ENCODE measurements around the gene ADGRE1. TPM values are rescaled to one million over a fixed set of nuclear protein-coding genes. Genes with fewer than 3 reads are reported as not detected.

ADGRE1 gene
- total RNA-seq, 4 donors from 2014 or later, result 0.13 TPM; not detected in 3

DNA sequence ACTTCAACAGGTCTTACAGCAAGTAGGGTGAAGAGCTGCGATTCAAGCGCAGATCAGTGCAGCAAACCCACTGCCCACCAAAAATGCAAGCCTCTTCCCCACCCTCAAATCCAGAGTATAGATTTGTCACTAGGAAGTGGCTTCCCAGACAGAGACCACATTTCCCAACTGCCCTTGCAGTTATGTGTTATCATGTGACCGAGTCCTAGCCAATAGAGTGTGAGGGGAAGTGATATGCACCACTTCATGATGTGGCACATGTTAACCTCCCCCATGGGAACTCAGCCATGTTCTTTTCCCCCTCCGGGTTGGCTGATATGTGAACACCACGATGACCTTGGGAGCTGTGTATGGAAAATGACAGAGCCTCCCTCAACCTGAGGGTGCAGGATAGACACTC lies 83.1 kb downstream of the ADGRE1 start:
- H3K27ac ChIP-seq, result no peak overlapping the region
- no peaks in the 10 kb centered on the region for H3K36me3 ChIP-seq
- no peaks in the 10 kb centered on the region for H3K4me1 ChIP-seq
- WGBS, 2 donors (ENCODE audit: low coverage in 1 of 2), result 85 to 88% methylated on average over 2 to 4 of the region's 5 CpGs
- TF ChIP-seq POLR2A (IDR thresholded peaks at IDR 0.05) (no peak), EP300 (IDR thresholded peaks at IDR 0.05) (no peak), POLR2AphosphoS5 (IDR thresholded peaks at IDR 0.05) (no peak)
- TF ChIP-seq, protein P1, sequence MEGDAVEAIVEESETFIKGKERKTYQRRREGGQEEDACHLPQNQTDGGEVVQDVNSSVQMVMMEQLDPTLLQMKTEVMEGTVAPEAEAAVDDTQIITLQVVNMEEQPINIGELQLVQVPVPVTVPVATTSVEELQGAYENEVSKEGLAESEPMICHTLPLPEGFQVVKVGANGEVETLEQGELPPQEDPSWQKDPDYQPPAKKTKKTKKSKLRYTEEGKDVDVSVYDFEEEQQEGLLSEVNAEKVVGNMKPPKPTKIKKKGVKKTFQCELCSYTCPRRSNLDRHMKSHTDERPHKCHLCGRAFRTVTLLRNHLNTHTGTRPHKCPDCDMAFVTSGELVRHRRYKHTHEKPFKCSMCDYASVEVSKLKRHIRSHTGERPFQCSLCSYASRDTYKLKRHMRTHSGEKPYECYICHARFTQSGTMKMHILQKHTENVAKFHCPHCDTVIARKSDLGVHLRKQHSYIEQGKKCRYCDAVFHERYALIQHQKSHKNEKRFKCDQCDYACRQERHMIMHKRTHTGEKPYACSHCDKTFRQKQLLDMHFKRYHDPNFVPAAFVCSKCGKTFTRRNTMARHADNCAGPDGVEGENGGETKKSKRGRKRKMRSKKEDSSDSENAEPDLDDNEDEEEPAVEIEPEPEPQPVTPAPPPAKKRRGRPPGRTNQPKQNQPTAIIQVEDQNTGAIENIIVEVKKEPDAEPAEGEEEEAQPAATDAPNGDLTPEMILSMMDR (IDR thresholded peaks at IDR 0.05), result no peak
- H3K4me3 ChIP-seq, result no peak overlapping the region
- H3K9me3 ChIP-seq, result no peaks in the 10 kb centered on the region
- peaks cover 11% of the 10 kb centered on the region for H3K27me3 ChIP-seq
- no peak for ATAC-seq

DNA sequence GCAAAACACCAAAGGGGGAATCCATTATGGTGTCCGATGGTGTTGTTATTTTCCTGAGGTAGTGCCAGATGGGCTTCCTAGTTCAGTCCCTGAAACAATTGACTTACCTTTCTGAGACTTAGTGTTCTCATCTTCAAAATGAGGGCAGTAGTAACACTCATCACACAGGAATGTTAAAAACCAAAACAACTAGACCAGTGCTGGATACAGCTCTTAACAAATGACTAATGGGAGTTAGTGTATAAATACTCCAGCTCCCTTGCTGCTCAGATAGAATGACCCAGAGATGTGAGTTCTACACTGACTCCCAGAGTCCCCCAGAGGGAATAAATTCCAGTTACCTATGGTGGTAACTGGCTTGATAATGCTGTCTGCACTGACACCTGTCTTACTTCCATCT lies 84.0 kb downstream of the ADGRE1 start:
- Histone ChIP-seq H3K27me3 (peaks cover 14% of the 10 kb centered on the region), H3K9me3 (no peaks in the 10 kb centered on the region), H3K36me3 (no peaks in the 10 kb centered on the region), H3K4me3 (no peak overlapping the region), H3K4me1 (no peaks in the 10 kb centered on the region), H3K27ac (no peak overlapping the region)
- TF ChIP-seq EP300 (IDR thresholded peaks at IDR 0.05) (no peak), POLR2A (IDR thresholded peaks at IDR 0.05) (no peak), POLR2AphosphoS5 (IDR thresholded peaks at IDR 0.05) (no peak)
- TF ChIP-seq, protein P1 (IDR thresholded peaks at IDR 0.05), result no peak
- 67 to 100% methylated on average over 1 of the region's 1 CpG for WGBS, 2 donors (ENCODE audit: low coverage in 1 of 2)
- no peak for ATAC-seq

DNA sequence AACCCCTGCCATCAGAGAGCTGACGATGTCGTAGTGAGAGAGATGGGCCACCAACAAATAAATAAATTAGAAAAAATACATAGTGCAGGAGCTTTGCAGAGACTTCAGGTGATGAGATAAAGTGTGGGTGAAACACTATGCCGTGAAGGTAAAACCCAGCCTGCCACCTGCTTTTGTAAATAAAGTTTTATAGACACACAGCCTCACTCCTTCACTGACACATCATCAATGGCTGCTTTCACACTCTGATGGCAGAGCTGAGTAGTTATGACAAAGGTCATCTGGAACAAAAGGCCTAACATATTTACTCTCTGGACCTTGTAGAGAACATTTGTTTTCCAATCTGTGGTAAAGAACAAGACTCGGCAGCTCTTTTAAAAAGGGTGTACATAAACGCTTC lies 88.8 kb downstream of the ADGRE1 start:
- no peak for TF ChIP-seq POLR2AphosphoS5 (IDR thresholded peaks at IDR 0.05)
- TF ChIP-seq POLR2A (IDR thresholded peaks at IDR 0.05), result no peak
- TF ChIP-seq, protein P1 (IDR thresholded peaks at IDR 0.05), result no peak
- no peak for TF ChIP-seq EP300 (IDR thresholded peaks at IDR 0.05)
- WGBS, 2 donors (ENCODE audit: low coverage in 1 of 2), result 90 to 93% methylated on average over 2 to 5 of the region's 5 CpGs

DNA sequence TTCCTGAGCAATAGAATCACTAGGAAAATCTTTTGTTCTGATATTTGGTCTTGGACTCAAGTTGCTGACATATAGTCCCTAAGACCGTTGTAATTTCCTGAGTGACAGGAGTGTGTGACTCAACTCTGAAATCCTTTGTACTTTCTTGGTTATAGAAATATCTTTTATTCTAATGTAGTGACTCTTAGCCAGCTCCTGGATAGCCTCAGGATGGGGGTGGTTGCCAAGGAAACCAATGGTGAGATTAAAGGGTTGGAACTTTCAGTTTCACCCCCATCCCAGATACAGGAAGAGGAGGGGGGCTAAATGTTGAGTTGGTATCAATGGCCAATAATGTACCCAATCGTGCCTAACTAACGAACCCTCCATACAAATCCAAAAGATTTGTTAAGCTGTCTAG lies 92.0 kb downstream of the ADGRE1 start:
- no peak overlapping the region for H3K4me3 ChIP-seq
- H3K4me1 ChIP-seq, result no peaks in the 10 kb centered on the region
- 70 to 75% methylated on average over 2 to 3 of the region's 3 CpGs for WGBS, 2 donors (ENCODE audit: low coverage in 1 of 2)
- peaks cover 0 to 38% (median 0%) of the 10 kb centered on the region in 3 donors for H3K9me3 ChIP-seq
- ATAC-seq, result no peak
- no peaks in the 10 kb centered on the region for H3K36me3 ChIP-seq
- TF ChIP-seq EP300 (IDR thresholded peaks at IDR 0.05), result no peak
- no peak for TF ChIP-seq POLR2AphosphoS5 (IDR thresholded peaks at IDR 0.05)
- TF ChIP-seq, protein P1 (IDR thresholded peaks at IDR 0.05), result no peak
- TF ChIP-seq POLR2A (IDR thresholded peaks at IDR 0.05), result no peak
- no peak overlapping the region for H3K27ac ChIP-seq
- H3K27me3 ChIP-seq, result peaks cover 10% of the 10 kb centered on the region

More for the DNA sequence above, 88.8 kb downstream of the ADGRE1 start:
- H3K4me1 ChIP-seq, result no peaks in the 10 kb centered on the region
- no peaks in the 10 kb centered on the region for H3K36me3 ChIP-seq
- no peak for ATAC-seq
- peaks cover 0 to 20% (median 0%) of the 10 kb centered on the region in 3 donors for H3K9me3 ChIP-seq
- H3K27ac ChIP-seq, result no peak overlapping the region
- H3K27me3 ChIP-seq, result peaks cover 17% of the 10 kb centered on the region
- H3K4me3 ChIP-seq, result no peak overlapping the region

DNA sequence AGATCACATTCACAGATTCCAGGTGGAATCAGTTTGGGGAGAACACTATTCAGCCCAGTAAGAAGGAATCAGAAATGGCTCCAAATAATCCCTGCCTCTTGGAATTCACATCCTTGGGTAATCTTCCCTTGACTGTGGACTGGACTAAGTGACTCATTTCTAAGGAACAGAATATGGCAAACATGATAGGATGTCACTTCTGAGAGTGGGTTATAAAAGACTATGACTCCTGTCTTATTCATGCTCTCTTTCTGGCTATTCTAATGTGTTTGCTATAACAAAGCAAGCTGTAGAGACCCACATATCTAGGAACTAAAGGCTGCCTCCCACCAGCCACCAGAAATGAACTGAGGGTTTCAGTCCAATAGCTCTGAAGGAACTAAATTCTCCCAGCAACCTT lies 96.1 kb downstream of the ADGRE1 start:
- no peak overlapping the region for H3K4me3 ChIP-seq
- no peak overlapping the region for H3K27ac ChIP-seq
- no peaks in the 10 kb centered on the region for H3K4me1 ChIP-seq
- peaks cover 0 to 37% (median 0%) of the 10 kb centered on the region in 3 donors for H3K9me3 ChIP-seq
- ATAC-seq, result no peak
- peaks cover 14% of the 10 kb centered on the region for H3K27me3 ChIP-seq
- no peak for TF ChIP-seq EP300 (IDR thresholded peaks at IDR 0.05)
- no peak for TF ChIP-seq POLR2AphosphoS5 (IDR thresholded peaks at IDR 0.05)
- TF ChIP-seq, protein P1 (IDR thresholded peaks at IDR 0.05), result no peak
- no peak for TF ChIP-seq POLR2A (IDR thresholded peaks at IDR 0.05)
- no peaks in the 10 kb centered on the region for H3K36me3 ChIP-seq
